ENCODE measurements around the gene CSRP1.

- TF ChIP-seq, protein P1, sequence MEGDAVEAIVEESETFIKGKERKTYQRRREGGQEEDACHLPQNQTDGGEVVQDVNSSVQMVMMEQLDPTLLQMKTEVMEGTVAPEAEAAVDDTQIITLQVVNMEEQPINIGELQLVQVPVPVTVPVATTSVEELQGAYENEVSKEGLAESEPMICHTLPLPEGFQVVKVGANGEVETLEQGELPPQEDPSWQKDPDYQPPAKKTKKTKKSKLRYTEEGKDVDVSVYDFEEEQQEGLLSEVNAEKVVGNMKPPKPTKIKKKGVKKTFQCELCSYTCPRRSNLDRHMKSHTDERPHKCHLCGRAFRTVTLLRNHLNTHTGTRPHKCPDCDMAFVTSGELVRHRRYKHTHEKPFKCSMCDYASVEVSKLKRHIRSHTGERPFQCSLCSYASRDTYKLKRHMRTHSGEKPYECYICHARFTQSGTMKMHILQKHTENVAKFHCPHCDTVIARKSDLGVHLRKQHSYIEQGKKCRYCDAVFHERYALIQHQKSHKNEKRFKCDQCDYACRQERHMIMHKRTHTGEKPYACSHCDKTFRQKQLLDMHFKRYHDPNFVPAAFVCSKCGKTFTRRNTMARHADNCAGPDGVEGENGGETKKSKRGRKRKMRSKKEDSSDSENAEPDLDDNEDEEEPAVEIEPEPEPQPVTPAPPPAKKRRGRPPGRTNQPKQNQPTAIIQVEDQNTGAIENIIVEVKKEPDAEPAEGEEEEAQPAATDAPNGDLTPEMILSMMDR (IDR thresholded peaks at IDR 0.05) = no peak
- no peak for TF ChIP-seq POLR2A (IDR thresholded peaks at IDR 0.05)
Measured at GRCh38 chr1:201455098-201455497, 51.8 kb downstream of the CSRP1 start.
